ENCODE measurements around the gene WTAP.
"Not testable (repeated sequence)": the region's sequence is repeated elsewhere in the genome, so short reads cannot be mapped to it uniquely, and the experiment has no call there.

Gene WTAP

DNA sequence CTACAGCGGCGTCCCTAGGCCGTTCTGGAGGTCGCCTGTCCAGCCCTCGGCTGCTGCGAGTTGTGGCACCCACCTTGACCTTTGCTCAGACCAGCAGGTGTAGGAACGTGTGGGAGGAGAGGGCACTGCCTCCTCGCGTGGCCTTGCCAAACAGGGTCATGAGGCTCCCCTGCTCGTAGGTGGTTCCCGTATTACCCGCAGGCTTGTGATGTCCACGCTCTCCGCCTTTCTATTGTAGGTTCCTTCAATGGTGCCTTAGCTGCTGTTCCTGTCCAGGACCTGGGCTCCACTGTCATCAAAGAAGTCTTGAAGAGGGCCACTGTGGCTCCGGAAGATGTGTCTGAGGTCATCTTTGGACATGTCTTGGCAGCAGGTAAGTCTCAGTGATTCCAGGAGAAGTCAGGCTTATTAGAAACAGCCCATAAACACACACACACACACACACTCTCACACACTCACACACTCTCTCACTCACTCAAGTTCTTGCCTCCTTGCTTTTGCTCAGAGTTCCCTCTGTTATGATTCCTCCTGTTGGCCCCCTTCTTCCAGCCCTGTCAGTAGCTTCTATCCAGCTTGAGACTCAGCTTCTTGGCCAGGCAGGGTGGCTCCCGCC is 35.5 kb downstream of the WTAP start:
- DNase-seq, result no peak

DNA sequence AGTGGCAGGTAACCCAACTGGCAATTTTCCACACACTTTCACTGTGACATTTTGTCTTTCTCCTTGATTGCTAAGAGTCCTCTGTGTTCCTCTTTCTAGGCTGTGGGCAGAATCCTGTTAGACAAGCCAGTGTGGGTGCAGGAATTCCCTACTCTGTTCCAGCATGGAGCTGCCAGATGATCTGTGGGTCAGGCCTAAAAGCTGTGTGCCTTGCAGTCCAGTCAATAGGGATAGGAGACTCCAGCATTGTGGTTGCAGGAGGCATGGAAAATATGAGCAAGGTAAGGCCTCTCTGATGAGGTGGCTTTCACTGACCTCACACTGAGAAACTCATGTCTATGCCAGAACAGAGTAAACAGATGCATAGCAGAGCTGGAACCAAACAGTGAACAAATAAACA is 39.6 kb downstream of the WTAP start:
- no peak for DNase-seq

DNA sequence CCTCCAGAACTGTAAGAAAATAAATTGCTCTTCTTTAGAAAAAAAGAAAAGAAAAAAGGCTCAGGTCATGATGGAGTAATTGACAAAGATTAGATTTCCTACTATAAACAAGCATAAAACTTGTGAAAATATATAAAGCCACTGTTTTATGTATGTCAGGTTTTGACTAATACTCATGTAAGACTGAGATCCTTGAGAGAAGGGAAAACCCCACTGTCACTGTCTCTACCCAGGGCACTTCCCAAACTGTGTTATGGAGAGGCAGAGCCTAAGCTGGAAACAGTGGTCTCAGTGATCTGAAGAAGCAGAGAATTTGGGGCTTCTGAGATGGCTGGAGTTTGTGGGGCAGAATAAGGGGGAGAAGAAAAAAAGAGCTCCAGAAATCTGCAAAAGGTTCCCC is 42.2 kb downstream of the WTAP start:
- DNase-seq, result no peak

DNA sequence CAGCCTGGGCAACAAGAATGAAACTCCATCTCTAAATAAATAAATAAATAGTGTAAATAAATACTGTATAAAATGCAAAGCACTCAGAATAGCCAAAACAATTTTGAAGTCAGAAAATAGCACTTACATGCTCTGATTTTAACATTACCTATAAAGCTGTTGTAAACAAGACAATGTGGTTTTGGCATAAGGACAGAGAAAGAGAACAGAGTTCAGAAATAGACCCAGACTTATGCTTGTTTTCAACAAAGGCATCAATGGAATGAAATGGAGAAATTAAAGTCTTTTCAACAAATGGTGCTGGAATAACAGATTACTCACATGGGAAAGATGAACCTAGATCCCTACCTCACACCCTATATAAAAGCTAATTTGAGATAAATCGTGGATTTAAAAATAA is 44.9 kb downstream of the WTAP start:
- DNase-seq, result no peak

DNA sequence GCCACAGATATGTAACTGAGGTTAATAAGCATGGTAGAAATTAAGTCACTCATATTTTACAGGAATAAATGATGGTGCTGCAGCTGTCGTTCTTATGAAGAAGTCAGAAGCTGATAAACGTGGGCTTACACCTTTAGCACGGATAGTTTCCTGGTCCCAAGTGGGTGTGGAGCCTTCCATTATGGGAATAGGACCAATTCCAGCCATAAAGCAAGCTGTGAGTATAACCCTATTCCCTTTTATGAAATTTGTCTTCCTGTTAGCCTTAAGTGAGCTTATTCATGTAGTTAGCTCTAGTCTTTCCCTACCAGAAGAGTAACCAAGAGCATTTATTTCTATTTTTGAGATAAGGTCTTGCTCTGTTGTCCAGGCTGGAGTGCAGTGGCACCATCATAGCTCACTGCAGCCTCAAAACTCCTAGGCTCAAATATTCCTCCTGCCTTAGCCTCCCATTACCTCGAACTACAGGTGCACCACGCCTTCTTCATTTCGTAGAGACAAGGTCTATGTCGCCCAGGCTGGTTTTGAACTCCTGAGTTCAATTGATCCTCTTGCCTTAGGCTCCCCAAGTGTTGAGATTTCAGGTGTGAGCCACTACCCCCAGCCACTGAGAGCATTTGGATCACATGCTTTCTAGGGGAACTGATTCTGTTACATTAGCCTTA is 50.1 kb downstream of the WTAP start:
- DNase-seq, result no peak

DNA sequence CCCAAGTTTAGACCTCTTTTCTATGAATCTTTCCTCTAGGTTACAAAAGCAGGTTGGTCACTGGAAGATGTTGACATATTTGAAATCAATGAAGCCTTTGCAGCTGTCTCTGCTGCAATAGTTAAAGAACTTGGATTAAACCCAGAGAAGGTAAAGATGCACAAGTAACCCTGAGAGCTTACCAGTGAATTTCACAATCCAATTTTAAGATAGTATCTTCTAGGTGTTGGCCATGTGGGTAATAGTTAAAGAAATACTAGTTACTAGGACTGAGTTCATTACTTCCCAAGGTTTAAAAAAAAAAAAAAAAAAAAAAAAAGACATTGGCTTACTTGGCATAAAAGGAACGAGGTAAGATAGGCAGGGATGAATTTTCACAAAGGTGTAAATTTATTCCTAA is 50.8 kb downstream of the WTAP start:
- no peak for DNase-seq

DNA sequence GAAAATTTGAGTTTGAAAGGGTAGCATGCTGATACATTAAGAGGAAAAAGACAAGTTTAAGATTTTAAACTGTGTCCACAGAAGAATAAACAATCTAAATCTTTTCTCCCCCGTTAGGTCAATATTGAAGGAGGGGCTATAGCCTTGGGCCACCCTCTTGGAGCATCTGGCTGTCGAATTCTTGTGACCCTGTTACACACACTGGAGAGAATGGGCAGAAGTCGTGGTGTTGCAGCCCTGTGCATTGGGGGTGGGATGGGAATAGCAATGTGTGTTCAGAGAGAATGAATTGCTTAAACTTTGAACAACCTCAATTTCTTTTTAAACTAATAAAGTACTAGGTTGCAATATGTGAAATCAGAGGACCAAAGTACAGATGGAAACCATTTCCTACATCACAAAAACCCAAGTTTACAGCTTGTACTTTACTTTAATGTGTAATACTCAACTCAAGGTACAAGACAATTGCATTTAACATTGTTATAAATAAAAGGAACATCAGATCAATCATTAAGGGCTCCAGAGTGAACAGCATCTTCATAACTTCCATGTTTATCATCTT is 51.3 kb downstream of the WTAP start:
- DNase-seq, result no peak

DNA sequence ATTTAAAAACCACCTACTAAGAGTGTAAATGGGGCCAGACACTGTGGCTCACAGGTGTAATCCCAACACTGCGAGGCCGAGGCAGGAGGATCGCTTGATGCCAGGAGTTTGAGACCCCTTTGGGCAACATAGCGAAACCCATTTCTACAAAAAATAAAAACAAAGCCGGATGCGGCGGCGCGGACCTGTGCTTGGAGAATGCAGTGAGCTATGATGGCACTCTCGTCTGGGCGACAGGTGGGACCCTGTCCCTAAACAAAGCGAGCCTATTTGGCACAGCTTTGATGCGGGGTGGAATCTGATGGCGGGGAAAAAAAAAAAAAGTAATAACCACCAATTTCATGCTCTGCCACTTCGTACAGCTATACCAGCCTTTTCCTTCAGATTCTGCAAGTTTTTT is 61.0 kb downstream of the WTAP start:
- no peak for DNase-seq

DNA sequence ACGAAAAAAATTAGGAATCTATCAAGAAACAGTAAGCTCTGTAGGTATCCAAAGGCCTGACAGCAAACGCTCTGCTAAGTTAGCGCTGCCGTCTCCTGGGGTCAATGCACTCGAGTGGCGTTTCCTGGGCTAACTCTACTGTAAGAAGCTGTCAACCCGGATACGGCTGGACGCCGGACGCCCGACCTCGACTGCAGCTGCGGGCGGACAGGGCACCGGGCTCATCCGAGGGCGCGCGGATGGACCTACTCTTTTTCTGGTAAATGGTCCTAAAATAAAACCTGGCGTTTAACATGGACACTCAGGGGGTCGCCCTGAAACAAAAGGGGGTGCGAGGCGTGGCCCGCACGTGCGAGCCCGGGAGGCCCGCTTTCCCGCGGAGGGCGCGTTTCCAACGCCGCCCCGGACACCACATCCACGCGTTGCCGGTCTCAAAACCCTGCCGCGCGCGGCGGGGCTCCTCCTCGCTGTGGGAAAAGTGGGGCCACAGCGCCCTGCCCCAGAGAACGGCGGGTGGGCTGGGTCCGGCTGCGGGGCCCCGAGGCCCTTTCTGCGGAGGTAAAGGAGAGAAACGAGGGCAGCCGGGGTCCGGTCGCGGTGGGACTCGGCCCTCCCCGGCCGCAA is 61.6 kb downstream of the WTAP start:
- peak in 2 of 4 experiments; percentile 27 to 31 for DNase-seq

DNA sequence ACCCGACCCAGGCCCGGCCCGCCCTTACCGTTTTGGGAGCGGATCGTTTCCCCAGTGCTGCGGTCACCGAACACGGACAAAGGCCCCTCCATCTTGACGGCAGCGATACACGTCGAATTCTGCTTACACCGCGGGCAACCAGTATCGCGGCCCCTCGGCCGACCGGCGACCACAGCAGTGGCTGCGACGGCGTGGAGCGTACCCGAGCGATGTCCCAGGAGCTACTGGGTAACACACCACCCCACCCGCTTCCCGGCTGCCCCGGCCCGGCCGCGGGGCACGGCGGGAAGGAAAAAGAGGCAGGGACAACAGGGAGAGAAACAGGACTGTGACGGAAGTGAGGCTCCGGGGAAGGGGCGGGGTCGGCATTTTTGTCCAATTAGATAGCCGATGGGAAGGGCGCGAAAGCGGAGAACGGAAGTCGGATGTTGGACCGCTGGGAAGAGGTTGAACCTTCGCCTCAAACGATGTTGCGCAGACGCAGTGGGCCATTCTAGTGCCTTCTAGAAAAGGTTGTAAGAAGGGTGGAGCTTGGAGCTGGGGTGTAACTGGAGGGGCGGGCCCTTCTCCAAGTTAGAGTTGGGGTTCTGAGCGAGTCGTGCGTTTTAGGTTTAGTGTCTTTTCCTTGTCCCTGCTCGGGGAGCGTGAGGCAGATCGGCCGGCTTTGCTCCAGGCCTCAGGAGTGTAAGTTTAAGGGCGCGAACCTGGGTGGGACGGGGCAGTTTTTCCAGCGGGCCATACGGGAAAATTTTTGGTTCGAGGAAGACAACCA is 62.3 kb downstream of the WTAP start, which contains the start of gene TCP1:
Gene TCP1, minus strand, starts transcription at position 226 of the 772 bp plus-strand sequence. Its CDS starts 134 bp downstream, at position 92.
- DNase-seq, result peak; percentile 93 to 99 (median 96)

DNA sequence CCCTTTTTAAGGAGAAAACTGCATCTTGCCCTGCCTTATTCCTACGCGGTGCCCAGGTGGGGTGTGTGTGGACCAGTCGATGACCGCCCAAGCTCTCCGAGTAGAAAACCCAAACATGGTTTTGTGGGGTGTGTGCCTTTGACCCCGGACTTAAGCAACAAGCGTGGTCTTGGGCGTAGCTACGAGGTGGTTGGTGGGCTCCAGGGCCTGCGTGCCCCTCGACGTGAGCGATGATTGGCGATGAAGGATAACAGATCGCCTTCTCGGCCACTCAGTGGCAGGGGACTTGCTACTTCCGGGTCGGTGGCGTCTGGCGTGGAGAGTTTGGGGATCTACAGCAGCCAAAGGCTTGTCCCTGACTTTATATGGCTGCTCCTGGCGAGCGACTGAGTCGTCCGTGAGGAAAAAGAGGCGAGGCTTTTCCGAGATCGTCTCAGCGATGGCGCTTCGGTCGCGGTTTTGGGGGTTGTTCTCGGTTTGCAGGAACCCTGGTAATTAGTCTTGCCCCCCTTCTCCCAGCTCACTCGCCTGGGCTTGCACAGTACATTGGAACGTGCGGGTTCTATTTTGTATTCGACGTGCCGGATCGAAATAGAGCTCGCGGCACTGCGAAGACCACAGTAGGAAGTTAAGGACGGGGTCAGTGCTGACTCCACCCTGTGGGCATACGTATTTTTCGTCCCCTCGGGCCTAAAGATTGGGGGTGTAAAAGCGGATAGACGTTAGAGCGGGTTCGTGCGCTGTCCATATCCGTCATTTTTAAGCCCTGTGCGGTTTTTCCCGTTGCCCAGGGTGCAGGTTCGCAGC is 63.0 kb downstream of the WTAP start, which contains the start of gene MRPL18:
Gene MRPL18, plus strand, starts transcription at position 319 of the 807 bp plus-strand sequence. Its CDS starts 121 bp downstream, at position 440.
- DNase-seq, result peak; percentile 68 to 78 (median 74)

DNA sequence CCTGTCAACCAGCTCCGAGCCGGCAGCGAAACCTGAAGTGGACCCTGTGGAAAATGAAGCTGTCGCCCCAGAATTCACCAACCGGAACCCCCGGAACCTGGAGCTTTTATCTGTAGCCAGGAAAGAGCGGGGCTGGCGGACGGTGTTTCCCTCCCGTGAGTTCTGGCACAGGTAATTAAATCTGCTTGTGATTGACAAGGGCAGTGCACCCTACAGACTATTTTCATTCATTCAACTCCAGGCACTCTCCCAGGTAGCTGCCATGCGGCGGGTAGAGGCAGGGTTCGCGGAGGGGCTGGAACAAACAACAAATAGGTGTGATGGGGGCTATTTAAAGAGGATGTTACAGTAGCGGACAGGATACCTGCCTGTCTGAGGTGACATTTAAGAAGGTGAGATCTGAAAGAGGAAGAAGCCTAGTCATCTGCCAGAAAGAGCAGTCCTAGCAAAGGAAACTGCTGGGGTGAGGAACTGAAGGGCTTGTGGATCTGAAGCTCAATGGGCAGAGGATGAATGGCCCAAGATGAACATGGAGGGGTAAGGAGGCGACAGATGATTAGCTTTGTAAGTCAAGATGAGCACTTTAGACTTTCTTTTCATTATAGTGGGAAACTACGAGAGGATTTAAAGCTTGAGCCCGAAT is 63.8 kb downstream of the WTAP start:
- DNase-seq, result no peak

DNA sequence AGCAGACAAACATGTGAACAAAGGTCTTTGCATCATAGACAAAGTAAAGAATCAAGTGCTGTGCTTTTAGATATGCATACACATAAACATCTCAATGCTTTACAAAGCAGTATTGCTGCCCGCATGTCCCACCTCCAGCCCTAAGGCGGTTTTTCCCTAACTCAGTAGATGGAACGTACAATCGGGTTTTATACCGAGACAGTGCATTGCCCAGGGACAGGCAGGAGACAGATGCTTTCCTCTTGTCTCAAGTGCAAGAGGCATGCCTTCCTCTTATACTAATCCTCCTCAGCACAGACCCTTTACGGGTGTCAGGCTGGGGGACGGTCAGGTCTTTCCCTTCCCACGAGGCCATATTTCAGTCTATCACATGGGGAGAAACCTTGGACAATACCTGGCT is 67.7 kb downstream of the WTAP start:
- DNase-seq, result not testable (repeated sequence)

DNA sequence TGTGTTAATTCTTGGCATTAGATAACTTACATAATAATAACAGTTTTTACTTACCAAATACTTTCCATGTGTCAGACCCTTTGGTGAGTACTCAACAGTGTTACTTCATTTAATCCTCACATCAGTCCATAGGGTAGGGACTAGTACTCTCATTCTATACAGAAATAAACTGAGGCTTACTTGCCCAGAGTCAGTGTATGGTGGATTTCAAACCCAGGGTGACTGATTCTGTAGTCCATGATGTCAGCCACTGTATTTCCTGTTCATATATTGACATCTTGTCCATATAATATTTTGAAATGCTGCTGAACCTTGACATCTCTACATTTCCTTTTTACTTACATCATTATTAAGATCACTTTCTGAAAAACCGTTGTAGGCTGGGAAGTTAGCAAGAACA is 70.2 kb downstream of the WTAP start:
- DNase-seq, result no peak

DNA sequence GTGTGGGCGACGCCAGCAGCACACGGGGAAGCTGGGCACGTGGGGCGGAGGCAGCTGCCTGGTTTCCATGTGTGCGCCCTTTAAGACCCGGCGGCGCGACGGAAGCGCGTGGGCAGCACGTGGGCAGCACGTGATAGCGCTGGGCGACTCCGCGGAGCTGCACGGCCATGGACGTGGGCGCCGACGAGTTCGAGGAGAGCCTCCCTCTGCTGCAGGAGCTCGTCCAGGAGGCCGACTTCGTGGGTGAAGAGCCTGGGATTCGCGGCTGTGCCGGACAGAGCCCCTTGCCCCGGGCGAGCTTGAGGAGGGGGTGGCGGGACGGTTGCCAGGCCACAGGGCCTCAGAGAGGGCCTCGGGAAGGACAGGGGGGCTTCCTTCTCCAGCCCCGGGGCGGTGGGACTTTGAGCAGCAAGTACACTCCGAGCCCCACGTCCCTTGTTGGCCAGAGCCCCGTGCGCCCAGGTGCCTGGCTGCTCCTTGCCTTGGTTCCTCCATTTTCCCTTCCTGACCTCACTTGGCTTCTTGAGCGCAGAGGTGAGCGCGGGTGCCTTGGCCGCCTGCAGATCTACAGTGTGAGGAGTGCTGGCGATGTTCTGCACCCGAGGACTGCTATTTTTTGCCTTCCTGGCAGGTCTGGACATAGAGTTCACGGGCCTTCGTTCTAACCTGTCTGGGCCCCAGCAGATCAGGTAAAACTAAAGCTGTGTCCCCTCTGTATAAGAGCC is 73.0 kb downstream of the WTAP start, which contains the start of gene PNLDC1:
Gene PNLDC1, plus strand, starts transcription at position 136 of the 725 bp plus-strand sequence. Its CDS starts 32 bp downstream, at position 168.
- DNase-seq, result no peak

DNA sequence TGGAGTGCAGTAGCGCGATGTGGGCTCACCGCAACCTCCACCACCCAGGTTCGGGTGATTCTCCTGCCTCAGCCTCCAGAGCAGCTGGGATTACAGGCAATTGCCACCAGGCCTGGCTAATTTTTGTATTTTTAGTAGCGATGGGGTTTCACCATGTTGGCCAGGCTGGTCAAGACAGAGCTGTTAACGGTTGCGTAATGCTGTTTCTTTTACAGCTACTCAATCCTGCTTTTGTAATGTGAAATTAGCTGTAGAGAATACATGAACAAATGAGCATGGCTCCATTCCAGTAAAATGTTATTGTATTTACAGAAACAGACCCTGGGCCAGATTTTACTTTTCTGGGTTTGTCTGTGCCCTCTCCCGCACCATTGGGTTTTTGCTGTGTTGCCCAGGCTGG is 74.6 kb downstream of the WTAP start:
- no peak for DNase-seq

DNA sequence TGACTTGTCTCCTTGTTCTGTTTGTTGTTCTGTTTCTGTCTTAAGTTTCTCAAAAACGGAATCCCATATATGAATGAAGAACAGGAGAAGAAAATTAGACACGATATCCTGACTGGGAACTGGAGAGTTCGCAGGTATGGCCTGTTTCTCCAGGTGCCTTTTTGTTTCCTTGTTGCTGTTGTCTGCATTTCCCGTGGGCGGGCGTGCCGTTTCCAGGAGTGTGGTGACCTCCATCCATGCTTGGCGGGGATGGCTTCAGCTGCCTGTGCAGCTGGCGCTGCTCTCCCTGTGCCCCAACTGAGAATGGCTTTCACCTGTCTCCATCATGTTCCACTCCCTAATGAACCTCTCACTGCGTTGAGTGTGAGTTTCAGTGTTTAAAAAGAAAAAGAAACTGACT is 77.2 kb downstream of the WTAP start:
- DNase-seq, result no peak

DNA sequence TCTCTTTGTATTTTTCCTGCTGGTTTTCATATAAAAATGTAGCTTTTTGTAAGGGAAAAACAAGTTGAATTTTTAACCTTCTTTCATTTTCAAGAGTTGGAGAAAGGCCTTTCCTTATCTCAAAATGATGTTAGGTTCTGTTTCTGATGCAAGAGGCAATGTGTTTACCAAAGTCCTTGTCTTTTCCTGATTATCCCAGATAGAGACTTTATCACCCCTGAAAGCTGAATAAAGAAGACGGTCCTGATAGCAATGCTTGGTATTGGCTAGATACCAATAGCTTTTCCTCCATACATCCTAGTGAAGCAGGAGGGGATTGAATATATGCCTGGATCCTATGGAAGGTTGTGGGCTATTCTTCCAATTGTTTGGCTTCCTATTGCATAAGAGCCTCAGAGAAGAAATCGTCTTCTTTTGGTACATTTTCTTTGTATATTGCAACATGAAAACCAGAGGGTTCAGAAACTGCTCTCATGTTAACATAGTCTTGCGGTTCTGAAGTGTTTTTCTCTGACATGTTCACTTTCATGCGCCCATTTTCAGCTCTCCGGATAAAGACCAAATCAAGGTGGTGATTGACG is 78.2 kb downstream of the WTAP start:
- no peak for DNase-seq
